ENCODE data around the gene LRIF1. TPM values are rescaled to one million over a fixed set of nuclear protein-coding genes. Genes with fewer than 3 reads are reported as not detected.

Gene LRIF1
- total and polyA plus RNA-seq, 2 of the 4 experiments (the other 2 are of a cell fraction): 5.4 to 6.8 TPM

- CTCF ChIA-PET: no interaction called here
These were observed 11.7 kb downstream of the LRIF1 start for GRCh38 chr1:110952031-110952430.

More at GRCh38 chr1:110952031-110952430, 11.7 kb downstream of the LRIF1 start:
- no peaks in the 10 kb centered on the region for H3K27me3 ChIP-seq (ENCODE audit: control insufficient read depth, insufficient read depth, low read length)
- no peak overlapping the region for H3K27ac ChIP-seq (ENCODE audit: insufficient read depth, low read length)
- H2BK20ac ChIP-seq (ENCODE audit: low read depth, low read length): no peak overlapping the region
- in situ Hi-C loops (cut with MboI; ENCODE audit: low sequenced_read_pairs) (no loop called here), intact Hi-C loops (cut with micrococcal nuclease) (no loop called here), dilution Hi-C loops (cut with HindIII; ENCODE audit: low sequenced_read_pairs, unreplicated experiment) (no loop called here)
- H3K4me1 ChIP-seq (ENCODE audit: control insufficient read depth, insufficient read depth, low read length): no peaks in the 10 kb centered on the region
- no peak overlapping the region for H4K91ac ChIP-seq (ENCODE audit: insufficient read depth, low read depth, low read length)
- H3K9me3 ChIP-seq (ENCODE audit: control insufficient read depth, insufficient read depth, low read length): no peaks in the 10 kb centered on the region
- no peak overlapping the region for H3K9ac ChIP-seq (ENCODE audit: low read depth, low read length)
- no peak overlapping the region for H2BK5ac ChIP-seq (ENCODE audit: low read depth, low read length, poor library complexity, severe bottlenecking)
- no peak overlapping the region for H3K4me2 ChIP-seq (ENCODE audit: low read depth, low read length)
- H4K20me1 ChIP-seq (ENCODE audit: insufficient read depth, low read length): peaks cover 9% of the 10 kb centered on the region; the same call in 1 of the 2 replicates
- no peak overlapping the region for H2AK5ac ChIP-seq (ENCODE audit: low read depth, low read length)
- H3K23ac ChIP-seq (ENCODE audit: low read depth, low read length): no peak overlapping the region
- no peak overlapping the region for H2AK9ac ChIP-seq (replicated peaks; ENCODE audit: low read depth, low read length, poor library complexity)
- H4K8ac ChIP-seq (ENCODE audit: low read depth in 2 of 2, low read length in 2 of 2): no peak overlapping the region
- H3K9me1 ChIP-seq (ENCODE audit: insufficient read depth, low read length): no peaks in the 10 kb centered on the region; the same call in 1 of the 2 replicates
- no peak overlapping the region for H3K18ac ChIP-seq (ENCODE audit: low read depth, low read length)
- no peak overlapping the region for H2BK120ac ChIP-seq (ENCODE audit: low read depth, low read length)
- WGBS, 2 experiments (ENCODE audit: extremely low coverage in 2 of 2, insufficient read length in 1 of 2): no CpG with 5 or more reads among the region's 2 CpGs
- peaks cover 9 to 14% of the 10 kb centered on the region in 2 experiments for H3K79me1 ChIP-seq (ENCODE audit: low read depth in 1 of 2, low read length in 2 of 2)
- H3K56ac ChIP-seq (ENCODE audit: extremely low read depth, insufficient read depth, low read length): no peak overlapping the region
- H3K36me3 ChIP-seq (ENCODE audit: control insufficient read depth, insufficient read depth, low read length): peaks cover 16% of the 10 kb centered on the region
- DNase-seq (no peak), ATAC-seq (ENCODE audit: low read depth) (no peak)
- TF ChIP-seq CTCF (conservative IDR thresholded peaks at IDR 0.05; ENCODE audit: low read depth, low read length) (no peak), RCOR1 (IDR thresholded peaks at IDR 0.05; ENCODE audit: insufficient replicate concordance, low read length) (no peak), CEBPB (IDR thresholded peaks at IDR 0.05; ENCODE audit: low read depth, low read length) (no peak), MAFK (IDR thresholded peaks at IDR 0.05; ENCODE audit: low read depth, low read length) (no peak), FOS (IDR thresholded peaks at IDR 0.05; ENCODE audit: low read depth, low read length) (no peak), MAZ (IDR thresholded peaks at IDR 0.05; ENCODE audit: borderline replicate concordance, low read depth, low read length) (no peak), MXI1 (IDR thresholded peaks at IDR 0.05; ENCODE audit: borderline replicate concordance, low read depth, low read length) (no peak), ELK1 (IDR thresholded peaks at IDR 0.05; ENCODE audit: borderline replicate concordance, low read depth, low read length) (no peak), BHLHE40 (IDR thresholded peaks at IDR 0.05; ENCODE audit: low read depth, low read length) (no peak), RAD21 (IDR thresholded peaks at IDR 0.05; ENCODE audit: low read length) (no peak), RFX5 (IDR thresholded peaks at IDR 0.05; ENCODE audit: low read depth, low read length) (no peak), USF2 (IDR thresholded peaks at IDR 0.05; ENCODE audit: low read depth, low read length) (no peak), POLR2A (IDR thresholded peaks at IDR 0.05; ENCODE audit: low read depth, low read length) (no peak)
- POLR2A ChIA-PET (ENCODE audit: unreplicated experiment): no interaction called here
- no peak overlapping the region for H3K4ac ChIP-seq (ENCODE audit: low read depth, low read length)
- no peak overlapping the region for H2BK15ac ChIP-seq (ENCODE audit: low read depth, low read length)
- H4K5ac ChIP-seq (ENCODE audit: low read depth, low read length): no peak overlapping the region
- no peak overlapping the region for H3K14ac ChIP-seq (replicated peaks; ENCODE audit: low read depth, low read length)
- H2AFZ ChIP-seq (replicated peaks; ENCODE audit: low read length, poor library complexity): no peak overlapping the region
- BruUV-seq (replicated peaks): no TSS peak
- no peak overlapping the region for H3K4me3 ChIP-seq (ENCODE audit: insufficient read depth, low read depth, low read length)
